GM18867 (cell line): Measurements from ENCODE around the gene THBS3.
"Not testable (repeated sequence)": the region's sequence is repeated elsewhere in the genome, so short reads cannot be mapped to it uniquely, and the experiment has no call there.

Source experiments
- ATAC-seq: cut with Tn5 transposase; IDR thresholded peaks from one replicate; pipeline ENCODE4 v1.9.1; 2021; ENCODE audit warnings: mild to moderate bottlenecking, moderate library complexity; ENCODE audit not compliant: unreplicated experiment

The THBS3 gene

DNA sequence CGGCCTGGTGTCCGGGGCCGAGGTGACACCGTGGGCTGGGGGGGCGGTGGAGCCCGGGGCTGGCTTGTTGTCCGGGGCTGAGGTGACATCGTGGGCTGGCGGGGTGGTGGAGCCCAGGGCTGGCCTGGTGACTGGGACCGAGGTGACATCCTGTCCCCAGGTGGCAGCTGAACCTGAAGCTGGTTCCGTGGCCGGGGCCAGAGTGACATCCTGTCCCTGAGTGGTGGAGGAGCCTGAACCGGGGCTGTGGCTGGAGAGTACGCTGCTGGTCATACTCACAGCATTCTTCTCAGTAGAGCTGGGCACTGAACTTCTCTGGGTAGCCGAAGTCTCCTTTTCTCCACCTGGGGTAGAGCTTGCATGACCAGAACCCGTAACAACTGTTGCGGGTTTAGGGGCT, 15.8 kb downstream of the THBS3 start:
- no peak for ATAC-seq

DNA sequence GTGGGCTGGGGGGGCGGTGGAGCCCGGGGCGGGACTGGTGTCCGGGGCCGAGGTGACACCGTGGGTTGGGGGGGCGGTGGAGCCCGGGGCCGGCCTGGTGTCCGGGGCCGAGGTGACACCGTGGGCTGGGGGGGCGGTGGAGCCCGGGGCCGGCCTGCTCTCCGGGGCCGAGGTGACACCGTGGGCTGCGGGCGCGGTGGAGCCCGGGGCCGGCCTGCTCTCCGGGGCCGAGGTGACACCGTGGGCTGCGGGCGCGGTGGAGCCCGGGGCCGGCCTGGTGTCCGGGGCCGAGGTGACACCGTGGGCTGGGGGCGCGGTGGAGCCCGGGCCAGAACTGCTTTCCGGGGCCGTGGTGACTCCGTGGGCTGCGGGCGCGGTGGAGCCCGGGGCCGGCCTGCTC, 17.8 kb downstream of the THBS3 start:
- not testable (repeated sequence) for ATAC-seq

DNA sequence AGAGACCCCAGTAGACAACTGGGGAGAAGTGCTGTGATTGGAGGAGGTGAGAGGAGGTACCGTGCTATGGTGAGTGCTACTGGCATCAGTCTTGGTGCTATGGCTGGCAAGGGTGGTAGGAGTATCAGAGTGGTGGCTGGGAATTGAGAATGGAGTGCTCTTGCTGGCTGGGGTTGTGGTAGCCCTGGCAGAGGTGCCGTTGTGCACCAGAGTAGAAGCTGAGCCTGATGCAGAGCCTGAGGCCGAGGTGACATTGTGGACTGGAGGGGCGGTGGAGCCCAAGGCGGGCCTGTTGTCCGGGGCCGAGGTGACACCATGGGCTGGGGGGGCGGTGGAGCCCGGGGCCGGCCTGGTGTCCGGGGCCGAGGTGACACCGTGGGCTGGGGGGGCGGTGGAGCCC, 19.4 kb downstream of the THBS3 start:
- ATAC-seq = no peak

DNA sequence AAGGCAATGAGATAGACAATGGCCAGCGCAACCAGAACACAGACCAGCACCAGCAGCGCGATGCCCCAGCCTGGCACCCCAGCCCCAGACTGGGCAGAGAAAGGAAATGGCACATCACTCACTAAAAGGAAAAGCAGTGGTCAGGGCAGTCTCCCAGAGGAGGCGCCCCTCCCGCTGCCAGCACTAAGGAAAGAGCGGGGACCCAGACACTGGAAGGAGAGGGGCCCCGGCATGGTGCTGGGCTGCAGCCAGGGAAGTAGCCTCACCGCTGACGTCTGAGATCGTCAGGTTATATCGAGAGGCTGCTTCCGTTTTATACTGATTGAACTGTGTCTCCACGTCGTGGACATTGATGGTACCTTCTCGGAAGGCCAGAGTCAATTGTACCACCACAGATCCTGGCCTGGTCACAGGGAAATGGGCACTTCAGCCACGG, 20.2 kb downstream of the THBS3 start:
- no peak for ATAC-seq

DNA sequence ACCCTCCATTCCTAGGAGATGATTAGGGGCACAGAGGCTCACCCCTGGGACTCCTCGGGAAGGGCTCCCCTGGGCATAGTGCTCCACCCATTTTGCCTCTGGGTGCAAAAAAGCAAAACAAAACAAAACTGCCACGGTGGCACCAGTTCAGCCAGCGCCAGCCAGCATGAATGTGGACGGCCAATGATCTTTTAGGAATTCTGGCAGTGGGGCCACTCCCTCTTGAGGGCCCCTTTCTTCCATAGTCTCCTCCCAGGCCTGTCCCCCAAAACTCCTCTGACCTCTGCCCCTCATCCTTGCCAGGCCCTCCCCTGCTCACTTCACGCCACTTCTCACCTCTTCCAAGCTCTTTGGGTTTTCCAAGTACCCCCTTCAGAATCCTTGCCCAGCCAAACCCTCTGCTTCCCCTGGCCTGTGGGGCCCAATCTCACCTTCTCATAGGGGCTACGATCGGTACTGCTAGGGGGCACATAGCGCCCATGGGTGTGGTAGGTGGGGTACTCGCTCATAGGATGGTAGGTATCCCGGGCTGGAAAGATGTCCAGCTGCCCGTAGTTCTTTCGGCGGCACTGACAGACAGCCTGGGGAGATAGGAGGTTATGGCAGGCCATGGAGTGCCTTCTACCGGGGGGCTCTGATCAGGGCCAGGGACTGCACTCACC, 20.8 kb downstream of the THBS3 start:
- no peak for ATAC-seq

DNA sequence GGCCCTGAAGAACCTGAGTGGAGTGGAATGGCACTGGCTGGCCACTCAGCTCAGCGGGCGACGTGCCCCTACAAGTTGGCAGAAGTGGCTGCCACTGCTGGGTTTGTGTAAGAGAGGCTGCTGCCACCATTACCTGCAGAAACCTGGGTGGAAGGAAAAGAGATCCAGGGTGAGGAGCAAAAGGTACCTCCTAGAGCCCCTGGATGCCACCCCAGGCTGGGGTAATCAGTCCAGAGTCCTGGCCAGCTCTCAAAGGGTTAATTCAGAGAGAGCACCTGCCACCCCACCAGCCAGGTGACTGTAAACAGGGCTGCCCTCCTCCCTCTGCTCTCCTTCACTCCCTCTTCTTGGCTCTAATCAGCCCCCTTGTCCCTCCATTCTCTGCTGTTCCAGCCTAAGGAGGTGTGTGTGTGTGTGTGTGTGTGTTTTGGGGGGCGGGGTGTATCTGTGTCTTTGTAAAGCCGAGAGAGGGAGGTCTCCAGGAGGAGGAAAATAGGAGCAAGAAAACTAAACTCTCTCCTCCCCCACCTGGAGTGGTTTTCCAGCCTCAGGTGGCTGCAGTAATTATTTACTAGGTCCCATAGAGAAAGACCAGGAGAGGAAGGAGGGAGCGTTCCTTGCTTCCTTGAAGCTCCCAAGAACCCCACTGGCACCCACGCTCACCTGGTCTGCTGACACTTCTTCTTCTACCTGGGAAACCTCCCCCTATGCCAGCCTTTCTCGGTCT, 21.5 kb downstream of the THBS3 start:
- no peak for ATAC-seq

DNA sequence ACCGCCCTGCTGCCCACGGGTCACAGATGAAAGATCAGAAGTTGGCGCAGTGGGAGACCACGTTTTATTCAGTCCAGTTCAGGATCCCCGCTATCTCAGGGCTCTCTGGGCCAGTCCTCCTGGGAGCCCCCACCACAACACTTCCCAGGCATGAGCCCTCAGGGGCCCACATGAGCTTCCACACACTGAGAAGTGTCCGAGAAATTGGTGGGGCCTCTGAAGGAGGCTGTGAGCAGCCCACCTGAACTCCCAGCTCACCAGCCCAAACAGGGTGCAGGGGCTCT, 22.0 kb downstream of the THBS3 start:
- ATAC-seq = no peak

DNA sequence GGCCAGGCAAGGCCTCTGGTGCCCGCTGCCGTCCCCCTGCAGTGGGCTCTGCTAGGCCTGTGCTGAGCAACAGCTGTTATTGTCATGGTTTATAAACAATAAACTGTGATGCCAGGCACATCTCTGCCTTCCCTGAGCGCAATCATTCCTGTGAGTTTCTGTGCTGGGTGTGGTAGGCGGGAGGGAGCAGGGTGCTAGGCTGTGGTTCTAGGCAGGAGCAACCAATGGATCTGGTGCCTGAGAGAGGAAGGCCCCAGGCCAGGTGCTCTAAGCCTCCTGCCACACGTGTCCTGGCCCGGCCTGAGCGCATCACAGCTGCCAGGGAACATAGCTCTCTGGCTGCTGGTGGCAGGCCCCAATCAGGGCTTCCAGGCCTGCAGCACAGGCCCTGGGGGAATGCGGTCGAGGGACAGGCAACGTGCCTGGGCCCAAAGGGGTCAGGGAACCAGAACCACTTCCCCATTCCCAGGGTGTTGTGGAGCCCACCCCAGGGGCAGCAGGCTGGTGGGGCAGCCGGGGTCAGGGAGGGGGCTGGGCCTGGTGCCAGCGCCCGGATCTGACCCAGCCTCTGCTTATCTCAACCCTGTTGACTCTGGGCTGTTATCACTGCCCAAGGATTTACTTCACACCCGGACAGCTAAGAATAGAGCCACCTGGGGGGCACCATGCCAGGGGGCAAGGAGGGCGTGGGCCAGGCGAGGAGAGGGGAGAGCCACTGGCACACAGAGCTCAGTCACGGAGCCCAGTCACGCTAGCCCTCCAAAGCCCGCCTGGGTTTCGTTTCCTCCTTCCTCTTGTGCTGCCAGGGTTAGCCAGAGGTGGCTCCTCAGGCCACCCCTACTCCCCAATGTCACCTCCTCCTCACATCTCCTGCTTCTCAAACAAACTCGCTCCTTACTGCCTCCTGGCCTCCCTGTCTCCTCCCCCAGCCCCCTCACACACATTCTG, 22.6 kb downstream of the THBS3 start:
- ATAC-seq = peak; percentile 77

DNA sequence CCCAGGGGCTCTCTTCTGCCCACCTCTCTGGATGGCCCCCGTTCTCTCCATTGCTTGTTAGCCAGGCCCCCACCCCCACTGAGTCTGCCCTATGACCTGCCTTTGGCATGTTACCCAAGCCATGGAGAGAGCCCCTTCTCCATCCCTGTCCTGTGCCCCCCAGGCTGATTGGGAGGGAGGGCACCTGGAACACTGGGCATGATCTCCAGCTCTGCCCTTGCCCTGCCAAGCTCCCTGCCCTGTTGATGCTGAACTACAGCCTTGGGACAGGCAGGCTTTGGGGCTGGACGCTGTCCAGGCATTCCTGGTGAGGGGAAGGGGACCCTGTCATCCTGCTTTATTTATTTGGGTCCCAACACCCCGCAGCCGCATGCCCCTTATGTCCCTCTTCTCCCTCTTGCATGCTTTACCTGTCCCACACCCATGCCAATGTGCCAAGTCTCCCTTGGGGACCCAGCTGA, 23.3 kb downstream of the THBS3 start:
- ATAC-seq = no peak

DNA sequence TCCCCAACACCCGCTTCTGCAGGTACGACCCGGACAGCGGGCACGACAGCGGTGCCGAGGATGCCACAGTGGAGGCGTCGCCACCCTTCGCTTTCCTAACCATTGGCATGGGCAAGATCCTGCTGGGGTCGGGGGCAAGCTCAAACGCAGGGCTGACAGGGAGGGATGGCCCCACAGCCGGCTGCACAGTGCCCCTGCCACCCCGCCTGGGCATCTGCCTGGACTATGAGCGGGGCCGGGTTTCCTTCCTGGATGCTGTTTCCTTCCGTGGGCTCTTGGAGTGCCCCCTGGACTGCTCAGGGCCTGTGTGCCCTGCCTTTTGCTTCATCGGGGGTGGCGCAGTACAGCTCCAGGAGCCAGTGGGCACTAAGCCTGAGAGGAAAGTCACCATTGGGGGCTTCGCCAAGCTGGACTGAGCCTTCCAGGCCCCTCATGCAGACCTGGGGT, 23.9 kb downstream of the THBS3 start:
- no peak for ATAC-seq

DNA sequence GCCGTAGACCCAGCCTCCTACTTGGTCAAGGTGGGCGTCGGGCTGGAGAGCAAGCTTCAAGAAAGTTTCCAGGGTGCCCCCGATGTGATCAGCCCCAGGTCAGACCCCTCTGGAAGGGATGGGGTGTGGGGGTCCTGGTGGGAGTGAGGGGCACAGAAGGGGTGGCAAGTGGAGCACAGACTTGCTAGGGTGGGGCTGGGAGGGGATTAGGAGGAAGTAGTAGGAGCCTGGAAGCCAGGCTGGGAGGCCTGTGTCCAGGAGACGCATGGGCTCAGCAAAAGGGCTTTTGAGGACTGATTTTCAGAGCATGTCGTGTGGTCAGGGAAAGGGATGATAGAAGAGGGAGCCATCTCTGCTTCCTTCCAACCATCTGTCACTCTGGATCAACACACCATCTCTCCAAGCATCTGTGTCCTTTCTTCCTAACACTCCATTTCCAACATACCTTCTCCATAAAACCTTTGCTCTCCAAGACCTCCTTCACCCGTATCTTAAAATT, 25.6 kb downstream of the THBS3 start:
- no peak for ATAC-seq

DNA sequence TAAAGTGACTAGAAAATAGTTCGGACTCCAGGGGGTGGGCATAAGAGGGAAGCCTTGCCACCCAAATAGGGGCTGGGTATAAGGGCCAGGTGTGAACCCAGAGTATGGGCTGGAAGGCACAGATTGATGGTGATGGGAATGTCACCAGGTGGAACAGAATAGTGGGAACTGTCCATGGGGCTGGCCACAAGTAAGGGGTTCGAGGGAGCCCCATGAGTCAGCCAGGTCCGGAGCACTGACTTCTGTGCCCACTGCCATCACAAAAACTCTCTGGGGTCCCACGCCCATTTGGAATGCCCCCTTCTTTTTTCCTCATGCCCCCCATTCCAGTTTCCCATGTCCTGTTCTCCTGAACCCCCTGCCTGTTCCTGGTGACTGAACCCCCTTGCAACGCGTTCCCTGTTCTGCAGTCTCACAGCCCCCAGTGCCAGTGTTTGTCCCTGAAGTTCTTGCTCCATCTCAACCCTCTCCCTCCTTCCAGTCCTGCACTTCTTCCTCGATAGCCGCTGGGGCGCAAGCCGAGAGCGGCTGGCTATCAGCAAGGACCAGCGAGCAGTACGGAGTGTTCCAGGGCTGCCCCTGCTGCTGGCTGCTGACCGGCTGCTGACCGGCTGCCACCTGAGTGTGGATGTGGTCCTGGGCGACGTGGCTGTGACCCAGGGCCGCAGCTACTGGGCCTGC, 26.2 kb downstream of the THBS3 start:
- no peak for ATAC-seq

DNA sequence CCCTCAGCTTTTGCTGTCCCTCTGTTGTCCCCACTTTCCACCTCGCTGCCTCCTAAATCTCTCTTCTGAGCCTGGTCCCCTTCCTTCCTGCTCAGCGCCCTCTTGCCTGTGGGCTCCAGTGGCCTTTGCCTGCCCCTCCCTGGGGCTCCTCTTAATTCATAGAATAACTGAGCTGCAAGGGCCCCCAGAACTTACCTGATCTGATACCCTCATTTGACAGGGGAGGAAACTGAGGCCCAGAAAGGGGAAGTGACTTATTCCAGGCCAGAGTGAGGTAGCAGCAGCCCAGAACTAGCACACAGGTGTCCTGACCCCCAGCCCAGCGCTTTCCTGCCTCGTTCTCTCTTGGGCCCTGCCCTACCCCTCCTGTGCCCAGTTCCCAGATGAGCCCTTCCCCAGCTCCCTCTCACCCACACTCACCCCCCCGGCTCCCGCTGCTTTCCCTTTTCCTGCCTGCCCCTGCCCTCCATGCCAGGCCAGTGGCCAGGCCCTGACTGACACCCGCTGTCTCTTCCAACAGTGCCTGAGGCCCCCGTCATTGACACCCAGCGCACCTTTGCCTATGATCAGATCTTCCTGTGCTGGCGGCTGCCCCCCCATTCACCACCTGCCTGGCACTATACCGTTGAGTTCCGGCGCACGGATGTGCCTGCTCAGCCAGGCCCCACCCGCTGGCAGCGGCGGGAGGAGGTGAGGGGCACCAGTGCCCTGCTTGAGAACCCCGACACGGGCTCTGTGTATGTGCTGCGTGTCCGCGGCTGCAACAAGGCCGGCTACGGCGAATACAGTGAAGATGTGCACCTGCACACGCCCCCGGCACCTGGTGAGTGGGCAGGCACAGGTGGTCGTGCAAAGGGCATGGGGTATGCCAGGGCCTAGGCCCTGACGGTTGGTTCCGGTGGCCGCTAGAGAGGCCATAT, 28.3 kb downstream of the THBS3 start:
- no peak for ATAC-seq

DNA sequence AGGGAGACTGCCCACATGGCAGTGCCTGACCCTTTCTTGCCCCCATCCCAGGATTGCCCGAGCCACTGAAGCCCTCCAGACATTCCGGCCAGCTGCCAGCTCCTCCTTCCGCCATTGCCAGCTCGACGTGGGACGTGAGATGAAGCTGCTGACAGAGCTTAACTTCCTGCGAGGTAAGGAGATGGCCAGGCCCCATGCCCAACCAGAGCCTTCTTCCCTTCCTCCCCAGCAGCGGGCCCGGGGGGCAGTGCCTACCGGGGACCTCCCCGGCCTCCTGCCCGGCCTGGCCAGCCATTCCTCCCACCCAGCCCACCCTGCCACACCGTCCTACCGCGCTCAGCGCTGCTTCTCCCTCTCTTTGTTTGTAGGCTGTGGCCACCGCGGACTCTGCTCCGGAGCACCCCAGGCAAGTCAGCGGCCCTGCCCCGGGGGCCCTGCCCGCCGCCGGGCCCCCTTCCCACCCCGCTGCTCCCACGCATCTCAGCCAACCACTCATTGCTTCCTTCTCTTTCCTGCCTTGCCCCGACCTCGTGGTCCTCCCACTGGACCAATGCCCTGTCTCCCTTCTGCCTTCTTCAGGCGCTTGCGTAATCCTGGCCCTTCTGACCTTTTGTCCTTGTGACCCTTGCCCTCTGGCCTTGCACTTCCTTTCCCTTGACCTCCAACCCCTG, 29.1 kb downstream of the THBS3 start:
- ATAC-seq = no peak

DNA sequence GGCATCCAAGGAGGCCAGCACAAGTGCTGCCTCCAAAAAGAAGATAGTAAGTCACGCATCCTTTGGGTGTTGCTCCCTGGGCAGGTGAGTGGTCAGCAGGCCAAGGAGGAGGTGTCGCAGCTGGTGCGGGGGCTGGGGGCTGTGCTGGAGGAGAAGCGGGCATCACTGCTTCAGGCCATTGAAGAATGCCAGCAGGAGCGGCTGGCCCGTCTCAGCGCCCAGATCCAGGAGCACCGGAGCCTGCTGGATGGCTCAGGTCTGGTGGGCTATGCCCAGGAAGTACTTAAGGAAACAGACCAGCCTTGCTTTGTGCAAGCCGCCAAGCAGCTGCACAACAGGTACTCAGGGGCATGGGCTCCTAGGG, 29.8 kb downstream of the THBS3 start:
- no peak for ATAC-seq

DNA sequence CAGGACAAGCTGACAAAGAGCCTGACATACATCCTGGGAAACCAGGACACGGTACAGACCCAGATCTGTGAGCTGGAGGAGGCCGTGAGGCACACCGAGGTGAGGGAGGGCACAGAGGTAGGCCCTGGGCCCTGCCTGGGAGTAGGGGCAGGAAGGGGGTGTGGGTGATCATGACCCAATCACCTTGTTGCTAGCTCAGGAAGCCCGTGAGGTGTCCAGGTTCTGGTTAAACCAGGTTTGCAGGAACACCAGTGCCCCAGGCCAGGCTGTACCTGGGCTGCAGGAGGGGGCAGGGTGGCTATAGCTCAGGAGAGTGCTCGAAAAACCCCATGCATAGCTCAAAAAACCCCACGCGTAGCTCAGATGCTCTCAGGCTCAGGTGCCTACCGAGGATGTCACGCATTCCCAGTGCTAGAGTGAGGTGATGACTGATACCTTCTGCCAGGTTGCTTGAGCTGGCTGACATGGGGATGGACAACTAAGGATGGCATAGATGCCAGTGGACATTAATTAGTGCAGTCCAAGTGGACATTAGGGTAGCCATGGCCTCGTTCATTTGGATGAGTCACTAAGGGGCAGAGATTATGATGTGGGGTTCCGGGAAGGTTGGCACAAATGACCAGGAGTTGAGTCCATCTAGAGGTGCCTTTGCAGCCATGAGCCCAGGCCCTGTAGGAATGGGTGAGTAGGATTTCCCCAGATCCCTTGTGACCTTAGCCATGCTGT, 30.3 kb downstream of the THBS3 start:
- ATAC-seq = no peak

DNA sequence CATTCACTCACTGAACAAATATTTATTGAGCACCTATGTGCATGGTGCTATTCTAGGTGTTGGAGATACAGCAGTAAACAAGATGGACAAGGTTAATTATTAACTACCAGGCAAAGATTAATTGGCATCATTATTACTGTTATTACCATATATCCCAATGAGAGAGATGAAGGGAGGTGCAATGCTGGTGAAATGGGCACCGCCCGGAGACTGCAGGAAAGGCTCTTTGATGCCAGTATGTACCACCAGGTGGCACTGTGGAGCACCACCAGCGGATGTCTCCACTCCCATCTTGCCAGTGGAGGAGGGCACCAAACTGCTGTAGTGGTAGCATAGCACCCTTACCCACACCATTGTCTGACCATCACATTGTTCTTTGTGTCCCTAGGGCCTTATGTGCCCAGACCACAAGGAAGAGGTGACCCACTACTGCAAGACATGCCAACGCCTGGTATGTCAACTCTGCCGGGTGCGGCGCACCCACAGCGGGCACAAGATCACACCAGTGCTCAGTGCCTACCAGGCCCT, 31.1 kb downstream of the THBS3 start:
- no peak for ATAC-seq

DNA sequence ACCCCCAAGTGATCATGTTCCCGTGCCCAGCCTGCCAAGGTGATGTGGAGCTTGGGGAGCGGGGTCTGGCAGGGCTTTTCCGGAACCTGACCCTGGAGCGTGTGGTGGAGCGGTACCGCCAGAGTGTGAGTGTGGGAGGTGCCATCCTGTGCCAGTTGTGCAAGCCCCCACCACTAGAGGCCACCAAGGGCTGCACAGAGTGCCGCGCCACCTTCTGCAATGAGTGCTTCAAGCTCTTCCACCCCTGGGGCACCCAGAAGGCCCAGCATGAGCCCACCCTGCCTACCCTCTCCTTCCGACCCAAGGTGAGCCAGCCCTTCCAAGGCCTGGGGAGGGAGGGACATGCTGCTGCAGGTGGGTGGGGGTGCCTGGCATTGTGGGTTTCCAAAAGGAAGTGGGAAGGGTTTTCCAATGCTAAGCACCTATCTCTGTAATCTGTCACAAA, 31.7 kb downstream of the THBS3 start:
- ATAC-seq = no peak
